H1 (cell line): ENCODE measurements around the gene ARMC12. TPM values are rescaled to one million over a fixed set of nuclear protein-coding genes. Genes with fewer than 3 reads are reported as not detected.
A peak's percentile ranks its signal among the peaks of the same experiment; 100 is the strongest.

Experiments used
- CTCF ChIA-PET: fragments of 300-600 bp; sonication (Branson Sonifier 250); formaldehyde crosslinking; loops from one replicate; lab custom pipeline; 2021; ENCODE audit not compliant: partially characterized antibody; lab: Charles Lee
- POLR2A ChIA-PET: fragments of 300-600 bp; sonication (Branson Sonifier 250); formaldehyde crosslinking; loops from one replicate; lab custom pipeline; 2021; ENCODE audit warnings: inconsistent platforms; ENCODE audit not compliant: partially characterized antibody; lab: Charles Lee
- DNase-seq, 2 experiments: peaks; one replicate each; pipeline versions ENCODE4 v3.0.0 to v3.0.0-alpha.2; 2010 to 2022; ENCODE audit warnings: low spot score in 2 of 2, low read depth in 1 of 2, mixed read lengths in 1 of 2
- FAIRE-seq: peaks from 2 replicates; lab custom pipeline; 2011; peaks lifted over from hg19 to GRCh38; lab: Jason Lieb, UNC
- H2AFZ ChIP-seq: 2 replicates; pipeline ENCODE4 v1.8.1; 2012; ENCODE audit warnings: low read length, inconsistent platforms
- H2AK5ac ChIP-seq: 2 replicates; pipeline ENCODE4 v1.6.1; 2013; ENCODE audit warnings: low read depth, low read length
- H2BK120ac ChIP-seq: replicated peaks from 2 replicates; pipeline ENCODE3; 2013; ENCODE audit warnings: low read depth, low read length, inconsistent platforms
- H2BK12ac ChIP-seq: 2 replicates; pipeline ENCODE4 v1.6.1; 2013; ENCODE audit warnings: low read depth, low read length
- H2BK15ac ChIP-seq: 2 replicates; pipeline ENCODE4 v1.6.1; 2013; ENCODE audit warnings: low read length
- H2BK20ac ChIP-seq: 2 replicates; pipeline ENCODE4 v1.6.1; 2013; ENCODE audit warnings: low read length
- H2BK5ac ChIP-seq: 2 replicates; pipeline ENCODE4 v1.6.1; 2013; ENCODE audit warnings: low read depth, low read length
- H3K14ac ChIP-seq: 2 replicates; pipeline ENCODE4 v1.6.1; 2013; ENCODE audit warnings: inconsistent platforms; ENCODE audit not compliant: insufficient read length
- H3K18ac ChIP-seq: 2 replicates; pipeline ENCODE4 v1.6.1; 2013; ENCODE audit warnings: low read length; ENCODE audit errors: extremely low read depth
- H3K23ac ChIP-seq: 2 replicates; pipeline ENCODE4 v1.6.1; 2013; ENCODE audit warnings: inconsistent platforms; ENCODE audit not compliant: insufficient read length
- H3K23me2 ChIP-seq: 2 replicates; pipeline ENCODE4 v1.6.1; 2013; ENCODE audit warnings: low read depth, low read length
- H3K27ac ChIP-seq: 2 replicates; pipeline ENCODE4 v1.6.1; 2011; ENCODE audit warnings: low read depth, low read length, inconsistent platforms
- H3K27me3 ChIP-seq, 4 experiments: replicated peaks in 1 of 4; 1 replicate in 1 of 4; 2 replicates in 3 of 4; pipeline versions ENCODE4 v1.6.1 to v1.8.1; 2011 to 2013; ENCODE audit warnings: low read length in 3 of 4, mild to moderate bottlenecking in 3 of 4, inconsistent platforms in 2 of 4, mixed read lengths in 2 of 4, moderate library complexity in 1 of 4; ENCODE audit not compliant: control insufficient read depth in 3 of 4, insufficient read depth in 3 of 4; ENCODE audit errors: extremely low read depth in 1 of 4
- H3K36me3 ChIP-seq, 4 experiments: 2 replicates each; pipeline versions ENCODE4 v1.6.1 to v1.8.1; 2011 to 2013; ENCODE audit warnings: mild to moderate bottlenecking in 4 of 4, low read length in 3 of 4, moderate library complexity in 2 of 4, control low read depth in 1 of 4, inconsistent platforms in 1 of 4; ENCODE audit not compliant: insufficient read depth in 4 of 4, control insufficient read depth in 2 of 4
- H3K4ac ChIP-seq: replicated peaks from 2 replicates; pipeline ENCODE3; 2013; ENCODE audit warnings: low read length, low read depth, mixed read lengths, inconsistent platforms; ENCODE audit not compliant: insufficient read length
- H3K4me1 ChIP-seq, 4 experiments: replicated peaks in 1 of 4; 1 replicate in 1 of 4; 2 replicates in 3 of 4; pipeline versions ENCODE4 v1.6.1 to v1.8.1; 2011 to 2013; ENCODE audit warnings: low read length in 3 of 4, inconsistent platforms in 2 of 4, mixed read lengths in 1 of 4; ENCODE audit not compliant: insufficient read depth in 4 of 4, control insufficient read depth in 3 of 4
- H3K4me2 ChIP-seq, 2 experiments: 2 replicates each; pipeline versions ENCODE4 v1.6.1 to v1.8.1; 2011 to 2013; ENCODE audit warnings: low read depth in 2 of 2, low read length in 2 of 2, control low read depth in 1 of 2, inconsistent platforms in 1 of 2, mild to moderate bottlenecking in 1 of 2; ENCODE audit not compliant: insufficient read depth in 1 of 2
- H3K4me3 ChIP-seq, 4 experiments: fragments of 200-600, 300-600 bp in 1 of 4; sonication (generic), shearing (Covaris generic), sonication (Bioruptor Twin) in 1 of 4; 2 replicates each; pipeline versions ENCODE4 v1.5.1 to v1.8.1; 2011 to 2016; ENCODE audit warnings: low read length in 4 of 4, low read depth in 3 of 4, control low read depth in 2 of 4, inconsistent platforms in 2 of 4, mild to moderate bottlenecking in 2 of 4, mixed read lengths in 1 of 4, moderate library complexity in 1 of 4; ENCODE audit not compliant: insufficient read depth in 2 of 4; ENCODE audit errors: extremely low read depth in 1 of 4
- H3K56ac ChIP-seq: replicated peaks from 2 replicates; pipeline ENCODE3; 2013; ENCODE audit warnings: low read depth, mild to moderate bottlenecking, mixed read lengths, low read length, inconsistent platforms; ENCODE audit not compliant: insufficient read length
- H3K79me1 ChIP-seq: 2 replicates; pipeline ENCODE4 v1.6.1; 2013; ENCODE audit warnings: low read depth, low read length, control low read depth
- H3K79me2 ChIP-seq, 2 experiments: 2 replicates each; pipeline versions ENCODE4 v1.6.1 to v1.8.1; 2012 to 2013; ENCODE audit warnings: low read length in 2 of 2, mild to moderate bottlenecking in 2 of 2, inconsistent platforms in 1 of 2; ENCODE audit not compliant: insufficient read depth in 2 of 2, control insufficient read depth in 1 of 2
- H3K9ac ChIP-seq, 4 experiments: replicated peaks in 1 of 4; 1 replicate in 1 of 4; 2 replicates in 3 of 4; pipeline versions ENCODE4 v1.6.1 to v1.8.1; 2011 to 2013; ENCODE audit warnings: low read depth in 3 of 4, low read length in 3 of 4, control low read depth in 2 of 4, mild to moderate bottlenecking in 2 of 4, moderate library complexity in 2 of 4, inconsistent platforms in 1 of 4; ENCODE audit errors: extremely low read depth in 1 of 4
- H3K9me3 ChIP-seq, 2 experiments: 2 replicates each; pipeline versions ENCODE4 v1.6.1 to v1.8.1; 2012 to 2013; ENCODE audit warnings: mild to moderate bottlenecking in 2 of 2, moderate library complexity in 2 of 2, control low read depth in 1 of 2, inconsistent platforms in 1 of 2, low read depth in 1 of 2, low read length in 1 of 2, mixed read lengths in 1 of 2; ENCODE audit not compliant: insufficient read depth in 2 of 2
- H4K20me1 ChIP-seq, 2 experiments: replicated peaks in 1 of 2; 2 replicates each; pipeline versions ENCODE3 to v1.8.1; 2011 to 2013; ENCODE audit warnings: inconsistent platforms in 2 of 2, low read length in 2 of 2, mild to moderate bottlenecking in 1 of 2; ENCODE audit not compliant: insufficient read depth in 2 of 2, control insufficient read depth in 1 of 2
- H4K5ac ChIP-seq: 2 replicates; pipeline ENCODE4 v1.6.1; 2013; ENCODE audit warnings: low read length, low read depth, mixed read lengths, inconsistent platforms; ENCODE audit not compliant: insufficient read length
- H4K8ac ChIP-seq: 2 replicates; pipeline ENCODE4 v1.8.0; 2013; ENCODE audit warnings: mild to moderate bottlenecking, moderate library complexity, low read length, inconsistent platforms; ENCODE audit not compliant: insufficient read depth; ENCODE audit errors: extremely low read depth
- H4K91ac ChIP-seq: replicated peaks from 2 replicates; pipeline ENCODE3; 2013; ENCODE audit warnings: low read length, mixed read lengths, inconsistent platforms; ENCODE audit not compliant: insufficient read length
- ASH2L ChIP-seq: fragments of 200-600, 300-600 bp; sonication (generic); IDR thresholded peaks from one replicate; pipeline ENCODE4 v1.7.1; 2017; ENCODE audit warnings: low read length
- CREB1 ChIP-seq: IDR thresholded peaks from 2 replicates; pipeline ENCODE4 v1.6.1; 2012; ENCODE audit warnings: inconsistent platforms
- E2F6 ChIP-seq: IDR thresholded peaks from 2 replicates; pipeline ENCODE4 v1.6.1; 2012; ENCODE audit warnings: inconsistent platforms
- EGR1 ChIP-seq: IDR thresholded peaks from 2 replicates; pipeline ENCODE4 v1.6.1; 2011; ENCODE audit warnings: low read depth, low read length, borderline replicate concordance
- GABPA ChIP-seq: IDR thresholded peaks from 2 replicates; pipeline ENCODE4 v1.6.1; 2011; ENCODE audit warnings: mild to moderate bottlenecking, low read length, moderate library complexity, borderline replicate concordance; ENCODE audit not compliant: insufficient read depth
- KDM1A ChIP-seq: fragments of 200-600, 300-600 bp; sonication (generic); IDR thresholded peaks from 2 replicates; pipeline ENCODE4 v1.7.1; 2016; ENCODE audit warnings: mild to moderate bottlenecking, low read length, borderline replicate concordance
- MAX ChIP-seq: IDR thresholded peaks from 2 replicates; pipeline ENCODE4 v1.6.1; 2012; ENCODE audit warnings: inconsistent platforms
- TCF12 ChIP-seq: IDR thresholded peaks from 2 replicates; pipeline ENCODE4 v1.6.1; 2011; ENCODE audit warnings: low read depth, mild to moderate bottlenecking, low read length
- ZNF274 ChIP-seq: IDR thresholded peaks from 2 replicates; pipeline ENCODE4 v1.7.0; 2012; ENCODE audit warnings: low read length, borderline replicate concordance; ENCODE audit errors: extremely low read depth
- WGBS, 2 experiments: shearing (Covaris generic) in 1 of 2; methylation state at CpG; one replicate each; pipeline versions ENCODE4 v1.1.6 to v1.1.7; 2013 to 2015; ENCODE audit warnings: low lambda C conversion rate in 2 of 2, mixed read lengths in 2 of 2, inconsistent platforms in 1 of 2, low coverage in 1 of 2, missing lambda C conversion rate in 1 of 2; ENCODE audit not compliant: insufficient replicate concordance in 2 of 2, insufficient coverage in 1 of 2, insufficient read length in 1 of 2; ENCODE audit errors: extremely low coverage in 1 of 2, missing lambda C conversion rate in 1 of 2; 5-methylcytosine and 5-hydroxymethylcytosine counted together
- polyA plus RNA-seq, 7 experiments: library from polyadenylated mRNA; depleted of rRNA in 3 of 7; stranded (reverse) in 5 of 7; unstranded in 2 of 7; fragments of >200 nt in 5 of 7; fragments of 200-250 nt in 2 of 7; gene quantifications; 1 replicate in 5 of 7; 2 replicates in 1 of 7; 4 replicates in 1 of 7; pipeline versions ENCODE4 v1.2.1 to v1.2.3, GENCODE V29; 2011 to 2013; ENCODE audit warnings: missing spikeins in 2 of 7, mixed read lengths in 2 of 7
- total RNA-seq: library from RNA; stranded (reverse); fragmentation: NEBNext Ultra II Directional; extraction: Animal tissue kit (Norgen Biotek cat#: 25700); gene quantifications from 2 replicates; pipeline ENCODE4 v1.2.1, GENCODE V29; 2021
- TF ChIP-seq, protein P1 (sequence below): IDR thresholded peaks from 2 replicates; pipeline ENCODE4 v1.6.1; 2011; ENCODE audit warnings: low read depth, mild to moderate bottlenecking, low read length; ENCODE audit not compliant: insufficient read depth

The ARMC12 gene
- total and polyA plus RNA-seq, 2 of the 8 experiments (the other 6 are each of a cell fraction or from before 2014, with no cell fraction given): 0.86 to 3.7 TPM

- no peak within 1 kb of the TSS for H3K56ac ChIP-seq
- H4K91ac ChIP-seq: peak within 1 kb of the TSS; percentile 47
- WGBS, 2 experiments: 4% methylated on average over 34 of the region's 56 CpGs; no CpG with 5 or more reads in 1 of the 2 experiments
- 0 out of 2 replicates have a peak within 1 kb of the TSS, but pooled peaks have one; percentile 60 for H2BK12ac ChIP-seq
- H2BK15ac ChIP-seq: peak within 1 kb of the TSS; percentile 97
- H2AK5ac ChIP-seq: no peak within 1 kb of the TSS
- H3K27me3 ChIP-seq: peaks cover 0 to 8% (median 3%) of the 10 kb centered on the region in 4 experiments; a peak in 4 of 7 replicates
- CTCF ChIA-PET: interaction anchor here (0.6 to 1.0 kb wide), 3 partner anchors 20 to 110 kb away, joined by 3 read pairs; no protein-coding TSS in a partner anchor
- H3K27ac ChIP-seq: no peak within 1 kb of the TSS
- peak within 1 kb of the TSS; percentile 66 to 67 for H3K4me2 ChIP-seq
- peak within 1 kb of the TSS; percentile 96 for H3K4ac ChIP-seq
- no peaks in the 10 kb centered on the region for H4K20me1 ChIP-seq
- H3K14ac ChIP-seq: no peak within 1 kb of the TSS
- H3K4me1 ChIP-seq: peaks cover 0 to 7% (median under 1%) of the 10 kb centered on the region in 4 experiments; a peak in 1 of 7 replicates
- no peak within 1 kb of the TSS for H2BK5ac ChIP-seq
- peak within 1 kb of the TSS; percentile 27 to 67 (median 40) for H3K4me3 ChIP-seq
- DNase-seq: peak in 1 of 2 experiments; percentile 83
- H4K8ac ChIP-seq: peak within 1 kb of the TSS; percentile 60
- no peak within 1 kb of the TSS for H2BK20ac ChIP-seq
- H4K5ac ChIP-seq: no peak within 1 kb of the TSS
- no peak within 1 kb of the TSS for H2AFZ ChIP-seq
- no peak within 1 kb of the TSS for H3K23ac ChIP-seq
- H2BK120ac ChIP-seq: no peak within 1 kb of the TSS
- no peaks in the 10 kb centered on the region for H3K79me2 ChIP-seq
- H3K79me1 ChIP-seq: no peaks in the 10 kb centered on the region
- POLR2A ChIA-PET: interaction anchor here (0.6 to 1.3 kb wide), 3 partner anchors 11 to 990 kb away, joined by 3 to 4 read pairs (median 3); no protein-coding TSS in a partner anchor
- H3K23me2 ChIP-seq: peaks cover 5% of the 10 kb centered on the region
- H3K9me3 ChIP-seq: no peaks in the 10 kb centered on the region
- peak within 1 kb of the TSS in 1 of 4 experiments; percentile 14; a peak in 3 of 7 replicates for H3K9ac ChIP-seq
- H3K36me3 ChIP-seq: no peaks in the 10 kb centered on the region
- FAIRE-seq: no peak
- H3K18ac ChIP-seq: peak within 1 kb of the TSS; percentile 87
- no peak for TF ChIP-seq GABPA
- TF ChIP-seq ZNF274: no peak
- TF ChIP-seq, protein P1, sequence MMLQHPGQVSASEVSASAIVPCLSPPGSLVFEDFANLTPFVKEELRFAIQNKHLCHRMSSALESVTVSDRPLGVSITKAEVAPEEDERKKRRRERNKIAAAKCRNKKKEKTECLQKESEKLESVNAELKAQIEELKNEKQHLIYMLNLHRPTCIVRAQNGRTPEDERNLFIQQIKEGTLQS: peak; percentile 36; the same call in 1 of the 2 replicates
- TF ChIP-seq EGR1: no peak; the same call in 1 of the 2 replicates
- no peak for TF ChIP-seq CREB1
- TF ChIP-seq KDM1A: no peak
- TF ChIP-seq ASH2L: peak; percentile 49
- no peak for TF ChIP-seq TCF12
- peak; percentile 92 for TF ChIP-seq MAX
- peak; percentile 90 for TF ChIP-seq E2F6
Observed at GRCh38 chr6:35776364-35777215, 39.8 kb downstream of the ARMC12 start, which contains the start of gene CLPSL2. Gene CLPSL2 (plus strand): TSS chr6:35776598. CDS start chr6:35776619, 21 bp downstream.
